OCI-M2 (cell line): Measurements from ENCODE around the gene FOXP2.
"Not testable (repeated sequence)": the region's sequence is repeated elsewhere in the genome, so short reads cannot be mapped to it uniquely, and the experiment has no call there.

Source experiments
- DNase-seq: peaks from one replicate; lab custom pipeline; 2025; ENCODE audit not compliant: unreplicated experiment; lab: John Stamatoyannopoulos, UW

The FOXP2 gene

GRCh38 chr7:114419441-114420272 lies 5.0 kb downstream of the FOXP2 start:
- DNase-seq, result no peak

GRCh38 chr7:114422507-114423501 lies 8.2 kb downstream of the FOXP2 start:
- no peak for DNase-seq

GRCh38 chr7:114426382-114426781 lies 11.8 kb downstream of the FOXP2 start:
- DNase-seq, result no peak

GRCh38 chr7:114426824-114427223 lies 12.2 kb downstream of the FOXP2 start:
- DNase-seq, result no peak

- no peak for DNase-seq
Observed at GRCh38 chr7:114428211-114428610, 13.6 kb downstream of the FOXP2 start.

- DNase-seq, result no peak
Observed at GRCh38 chr7:114431189-114431588, 16.6 kb downstream of the FOXP2 start.

- DNase-seq, result no peak
Observed at GRCh38 chr7:114432061-114432460, 17.4 kb downstream of the FOXP2 start.

- no peak for DNase-seq
Observed at GRCh38 chr7:114432703-114433102, 18.1 kb downstream of the FOXP2 start.

- DNase-seq, result no peak
Observed at GRCh38 chr7:114439581-114439980, 25.0 kb downstream of the FOXP2 start.

GRCh38 chr7:114440927-114441326 lies 26.3 kb downstream of the FOXP2 start:
- DNase-seq, result not testable (repeated sequence)

- DNase-seq, result no peak
Observed at GRCh38 chr7:114444196-114444595, 29.6 kb downstream of the FOXP2 start.

- no peak for DNase-seq
Observed at GRCh38 chr7:114450431-114450830, 35.8 kb downstream of the FOXP2 start.

- DNase-seq, result no peak
Observed at GRCh38 chr7:114459574-114459973, 45.0 kb downstream of the FOXP2 start.

GRCh38 chr7:114460021-114460420 lies 45.4 kb downstream of the FOXP2 start:
- DNase-seq, result no peak

- DNase-seq, result no peak
Observed at GRCh38 chr7:114466917-114467316, 52.3 kb downstream of the FOXP2 start.

GRCh38 chr7:114468844-114469243 lies 54.2 kb downstream of the FOXP2 start:
- DNase-seq, result no peak

- DNase-seq, result no peak
Observed at GRCh38 chr7:114472896-114473512, 58.4 kb downstream of the FOXP2 start.

GRCh38 chr7:114478384-114478783 lies 63.8 kb downstream of the FOXP2 start:
- no peak for DNase-seq

- no peak for DNase-seq
Observed at GRCh38 chr7:114481999-114482398, 67.4 kb downstream of the FOXP2 start.

- DNase-seq, result no peak
Observed at GRCh38 chr7:114484226-114484625, 69.6 kb downstream of the FOXP2 start.

GRCh38 chr7:114487174-114487573 lies 72.6 kb downstream of the FOXP2 start:
- DNase-seq, result no peak
